ENCODE data around the gene IREB2.

IREB2 gene

GRCh38 chr15:78461171-78461888 is 23.3 kb downstream of the IREB2 start:
- Histone ChIP-seq H3K27me3 (replicated peaks; ENCODE audit: control insufficient read depth, insufficient read depth, low read length, poor library complexity, severe bottlenecking) (no peaks in the 10 kb centered on the region), H3K27ac (ENCODE audit: insufficient read depth, low read length, poor library complexity, severe bottlenecking) (peak overlapping the region; percentile 2), H3K9me3 (ENCODE audit: control insufficient read depth, low read length) (no peaks in the 10 kb centered on the region), H3K4me1 (ENCODE audit: control insufficient read depth, insufficient read depth, low read length, poor library complexity, severe bottlenecking) (peaks cover 6% of the 10 kb centered on the region), H3K36me3 (ENCODE audit: control insufficient read depth, insufficient read depth, low read length) (peaks cover 35% of the 10 kb centered on the region), H3K4me3 (ENCODE audit: insufficient read depth, low read depth, low read length, poor library complexity, severe bottlenecking) (no peak overlapping the region)
- no peak for DNase-seq

- H3K9me3 ChIP-seq (ENCODE audit: control insufficient read depth, low read length) = no peaks in the 10 kb centered on the region
- no peak overlapping the region for H3K27ac ChIP-seq (ENCODE audit: insufficient read depth, low read length, poor library complexity, severe bottlenecking)
- no peak for DNase-seq
- peaks cover 74% of the 10 kb centered on the region for H3K36me3 ChIP-seq (ENCODE audit: control insufficient read depth, insufficient read depth, low read length)
- no peaks in the 10 kb centered on the region for H3K4me1 ChIP-seq (ENCODE audit: control insufficient read depth, insufficient read depth, low read length, poor library complexity, severe bottlenecking)
- H3K4me3 ChIP-seq (ENCODE audit: insufficient read depth, low read depth, low read length, poor library complexity, severe bottlenecking) = no peak overlapping the region
- no peaks in the 10 kb centered on the region for H3K27me3 ChIP-seq (replicated peaks; ENCODE audit: control insufficient read depth, insufficient read depth, low read length, poor library complexity, severe bottlenecking)
Observed at GRCh38 chr15:78469031-78469430, 31.0 kb downstream of the IREB2 start.

- DNase-seq = no peak
- no peak overlapping the region for H3K4me3 ChIP-seq (ENCODE audit: insufficient read depth, low read depth, low read length, poor library complexity, severe bottlenecking)
- no peaks in the 10 kb centered on the region for H3K27me3 ChIP-seq (replicated peaks; ENCODE audit: control insufficient read depth, insufficient read depth, low read length, poor library complexity, severe bottlenecking)
- H3K4me1 ChIP-seq (ENCODE audit: control insufficient read depth, insufficient read depth, low read length, poor library complexity, severe bottlenecking) = no peaks in the 10 kb centered on the region
- peaks cover 42% of the 10 kb centered on the region for H3K36me3 ChIP-seq (ENCODE audit: control insufficient read depth, insufficient read depth, low read length)
- no peaks in the 10 kb centered on the region for H3K9me3 ChIP-seq (ENCODE audit: control insufficient read depth, low read length)
- no peak overlapping the region for H3K27ac ChIP-seq (ENCODE audit: insufficient read depth, low read length, poor library complexity, severe bottlenecking)
Observed at GRCh38 chr15:78477295-78477694, 39.3 kb downstream of the IREB2 start.

- H3K4me1 ChIP-seq (ENCODE audit: control insufficient read depth, insufficient read depth, low read length, poor library complexity, severe bottlenecking) = no peaks in the 10 kb centered on the region
- H3K27me3 ChIP-seq (replicated peaks; ENCODE audit: control insufficient read depth, insufficient read depth, low read length, poor library complexity, severe bottlenecking) = no peaks in the 10 kb centered on the region
- H3K36me3 ChIP-seq (ENCODE audit: control insufficient read depth, insufficient read depth, low read length) = peaks cover 41% of the 10 kb centered on the region
- DNase-seq = no peak
- H3K4me3 ChIP-seq (ENCODE audit: insufficient read depth, low read depth, low read length, poor library complexity, severe bottlenecking) = no peak overlapping the region
- H3K27ac ChIP-seq (ENCODE audit: insufficient read depth, low read length, poor library complexity, severe bottlenecking) = no peak overlapping the region
- no peaks in the 10 kb centered on the region for H3K9me3 ChIP-seq (ENCODE audit: control insufficient read depth, low read length)
Observed at GRCh38 chr15:78479650-78480049, 41.6 kb downstream of the IREB2 start.

- Histone ChIP-seq H3K4me3 (ENCODE audit: insufficient read depth, low read depth, low read length, poor library complexity, severe bottlenecking) (no peak overlapping the region), H3K27me3 (replicated peaks; ENCODE audit: control insufficient read depth, insufficient read depth, low read length, poor library complexity, severe bottlenecking) (no peaks in the 10 kb centered on the region), H3K4me1 (ENCODE audit: control insufficient read depth, insufficient read depth, low read length, poor library complexity, severe bottlenecking) (no peaks in the 10 kb centered on the region), H3K36me3 (ENCODE audit: control insufficient read depth, insufficient read depth, low read length) (peaks cover 50% of the 10 kb centered on the region), H3K9me3 (ENCODE audit: control insufficient read depth, low read length) (no peaks in the 10 kb centered on the region), H3K27ac (ENCODE audit: insufficient read depth, low read length, poor library complexity, severe bottlenecking) (no peak overlapping the region)
- no peak for DNase-seq
Observed at GRCh38 chr15:78481917-78482316, 43.9 kb downstream of the IREB2 start.

GRCh38 chr15:78492872-78493271 is 54.9 kb downstream of the IREB2 start:
- peaks cover 76% of the 10 kb centered on the region for H3K36me3 ChIP-seq (ENCODE audit: control insufficient read depth, insufficient read depth, low read length)
- H3K4me3 ChIP-seq (ENCODE audit: insufficient read depth, low read depth, low read length, poor library complexity, severe bottlenecking) = no peak overlapping the region
- H3K27ac ChIP-seq (ENCODE audit: insufficient read depth, low read length, poor library complexity, severe bottlenecking) = no peak overlapping the region
- no peaks in the 10 kb centered on the region for H3K9me3 ChIP-seq (ENCODE audit: control insufficient read depth, low read length)
- H3K27me3 ChIP-seq (replicated peaks; ENCODE audit: control insufficient read depth, insufficient read depth, low read length, poor library complexity, severe bottlenecking) = no peaks in the 10 kb centered on the region
- no peak for DNase-seq
- no peaks in the 10 kb centered on the region for H3K4me1 ChIP-seq (ENCODE audit: control insufficient read depth, insufficient read depth, low read length, poor library complexity, severe bottlenecking)

- Histone ChIP-seq H3K27ac (ENCODE audit: insufficient read depth, low read length, poor library complexity, severe bottlenecking) (no peak overlapping the region), H3K4me1 (ENCODE audit: control insufficient read depth, insufficient read depth, low read length, poor library complexity, severe bottlenecking) (no peaks in the 10 kb centered on the region), H3K27me3 (replicated peaks; ENCODE audit: control insufficient read depth, insufficient read depth, low read length, poor library complexity, severe bottlenecking) (no peaks in the 10 kb centered on the region), H3K4me3 (ENCODE audit: insufficient read depth, low read depth, low read length, poor library complexity, severe bottlenecking) (no peak overlapping the region), H3K9me3 (ENCODE audit: control insufficient read depth, low read length) (no peaks in the 10 kb centered on the region), H3K36me3 (ENCODE audit: control insufficient read depth, insufficient read depth, low read length) (peaks cover 17% of the 10 kb centered on the region)
- DNase-seq = no peak
Observed at GRCh38 chr15:78501857-78502256, 63.8 kb downstream of the IREB2 start.

- Histone ChIP-seq H3K27me3 (replicated peaks; ENCODE audit: control insufficient read depth, insufficient read depth, low read length, poor library complexity, severe bottlenecking) (no peaks in the 10 kb centered on the region), H3K36me3 (ENCODE audit: control insufficient read depth, insufficient read depth, low read length) (peaks cover 11% of the 10 kb centered on the region), H3K4me1 (ENCODE audit: control insufficient read depth, insufficient read depth, low read length, poor library complexity, severe bottlenecking) (no peaks in the 10 kb centered on the region), H3K27ac (ENCODE audit: insufficient read depth, low read length, poor library complexity, severe bottlenecking) (no peak overlapping the region), H3K9me3 (ENCODE audit: control insufficient read depth, low read length) (no peaks in the 10 kb centered on the region), H3K4me3 (ENCODE audit: insufficient read depth, low read depth, low read length, poor library complexity, severe bottlenecking) (no peak overlapping the region)
- DNase-seq = no peak
Observed at GRCh38 chr15:78502641-78503040, 64.6 kb downstream of the IREB2 start.

GRCh38 chr15:78506971-78507830 is 69.2 kb downstream of the IREB2 start, which contains the start of gene HYKK:
TSS of gene HYKK (plus strand) at chr15:78507577. CDS start at chr15:78513089, 5,512 bp downstream.
- no peaks in the 10 kb centered on the region for H3K9me3 ChIP-seq (ENCODE audit: control insufficient read depth, low read length)
- H3K4me1 ChIP-seq (ENCODE audit: control insufficient read depth, insufficient read depth, low read length, poor library complexity, severe bottlenecking) = peaks cover 6% of the 10 kb centered on the region
- DNase-seq = peak; percentile 39 to 69 (median 58)
- peak within 1 kb of the TSS; percentile 73 for H3K4me3 ChIP-seq (ENCODE audit: insufficient read depth, low read depth, low read length, poor library complexity, severe bottlenecking)
- no peaks in the 10 kb centered on the region for H3K36me3 ChIP-seq (ENCODE audit: control insufficient read depth, insufficient read depth, low read length)
- H3K27me3 ChIP-seq (replicated peaks; ENCODE audit: control insufficient read depth, insufficient read depth, low read length, poor library complexity, severe bottlenecking) = no peaks in the 10 kb centered on the region
- H3K27ac ChIP-seq (ENCODE audit: insufficient read depth, low read length, poor library complexity, severe bottlenecking) = no peak within 1 kb of the TSS

- no peak overlapping the region for H3K27ac ChIP-seq (ENCODE audit: insufficient read depth, low read length, poor library complexity, severe bottlenecking)
- DNase-seq = no peak
- peak overlapping the region; percentile 73 for H3K4me3 ChIP-seq (ENCODE audit: insufficient read depth, low read depth, low read length, poor library complexity, severe bottlenecking)
Observed at GRCh38 chr15:78507831-78508160, 69.8 kb downstream of the IREB2 start.

More at GRCh38 chr15:78507831-78508160, 69.8 kb downstream of the IREB2 start:
- Histone ChIP-seq H3K27me3 (replicated peaks; ENCODE audit: control insufficient read depth, insufficient read depth, low read length, poor library complexity, severe bottlenecking) (no peaks in the 10 kb centered on the region), H3K4me1 (ENCODE audit: control insufficient read depth, insufficient read depth, low read length, poor library complexity, severe bottlenecking) (peaks cover 6% of the 10 kb centered on the region), H3K9me3 (ENCODE audit: control insufficient read depth, low read length) (no peaks in the 10 kb centered on the region), H3K36me3 (ENCODE audit: control insufficient read depth, insufficient read depth, low read length) (no peaks in the 10 kb centered on the region)
